ENCODE data around the gene ENDOV. TPM values are rescaled to one million over a fixed set of nuclear protein-coding genes. Genes with fewer than 3 reads are reported as not detected.

ENDOV gene
- total RNA-seq, 1 experiment from 2014 or later: 45.6 TPM

DNA sequence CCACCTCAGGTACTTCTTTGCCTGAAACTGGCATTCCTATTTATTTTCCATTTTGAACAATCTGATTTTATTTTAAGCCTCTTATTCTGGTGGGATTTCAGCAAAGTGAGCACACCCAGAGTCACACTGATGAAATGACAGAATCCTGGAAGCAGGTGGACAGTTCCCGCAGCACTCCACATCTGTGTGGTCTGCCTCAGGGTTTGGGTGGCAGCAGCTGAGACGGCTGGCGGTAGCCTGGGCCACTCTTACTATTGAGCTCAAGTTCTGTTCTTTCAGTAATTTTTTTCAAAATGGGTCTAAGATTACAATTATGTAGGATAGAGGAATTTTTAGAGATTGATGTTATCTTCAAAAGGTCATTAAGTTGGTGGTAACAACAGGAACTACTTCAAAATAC is 32.5 kb upstream of the ENDOV start:
- H4K20me1 ChIP-seq (ENCODE audit: insufficient read depth): no peaks in the 10 kb centered on the region
- ATAC-seq: no peak
- RAD21 ChIA-PET (ENCODE audit: low non-redundant PET in 1 of 2, low total read pairs in 2 of 2, uncharacterized antibody in 2 of 2, unreplicated experiment in 2 of 2): no interaction called here
- H3K4me3 ChIP-seq (replicated peaks in 1 of 2; ENCODE audit: low read depth in 1 of 2, low read length in 2 of 2): no peak overlapping the region
- H3K79me2 ChIP-seq (ENCODE audit: insufficient read depth, low read length): no peaks in the 10 kb centered on the region
- H3K9me2 ChIP-seq (ENCODE audit: insufficient read depth): no peaks in the 10 kb centered on the region
- H3K27ac ChIP-seq (ENCODE audit: low read depth, low read length): no peak overlapping the region
- intact Hi-C loops (cut with micrococcal nuclease): no loop called here
- no peak overlapping the region for H3K4me2 ChIP-seq (ENCODE audit: low read length)
- TF ChIP-seq CBX3 (IDR thresholded peaks at IDR 0.05; ENCODE audit: low read depth) (no peak), SP1 (IDR thresholded peaks at IDR 0.05; ENCODE audit: low read depth) (no peak), MAX (IDR thresholded peaks at IDR 0.05) (no peak), REST (IDR thresholded peaks at IDR 0.05; ENCODE audit: low read depth) (no peak), ZNF274 (IDR thresholded peaks at IDR 0.05; ENCODE audit: low read depth, low read length) (no peak), CTCF (IDR thresholded peaks at IDR 0.05 in 2 of 3, conservative IDR thresholded peaks at IDR 0.05 in 1 of 3; ENCODE audit: borderline replicate concordance in 1 of 3, insufficient read depth in 1 of 3, low read depth in 2 of 3, low read length in 2 of 3) (no peak)
- H3K9ac ChIP-seq (ENCODE audit: low read length): no peak overlapping the region
- peaks cover 0 to 16% of the 10 kb centered on the region in 2 experiments; a peak in 2 of 4 replicates for H3K36me3 ChIP-seq (ENCODE audit: control insufficient read depth in 1 of 2, insufficient read depth in 2 of 2, low read length in 2 of 2)
- no peaks in the 10 kb centered on the region for H3K9me3 ChIP-seq (ENCODE audit: control insufficient read depth in 1 of 2, insufficient read depth in 1 of 2, low read depth in 1 of 2, low read length in 2 of 2)
- POLR2A ChIA-PET: no interaction called here
- CTCF ChIA-PET: interaction anchor here (0.7 kb wide), 1 partner anchor 517 kb away, joined by 3 read pairs; no protein-coding TSS in a partner anchor
- no peaks in the 10 kb centered on the region for H3K27me3 ChIP-seq (ENCODE audit: insufficient read depth, low read length)
- DNase-seq (ENCODE audit: low read depth, low spot score): no peak
- no TSS peak for BruUV-seq (replicated peaks)
- H3K4me1 ChIP-seq (ENCODE audit: control insufficient read depth in 1 of 2, insufficient read depth in 2 of 2, low read length in 2 of 2): no peaks in the 10 kb centered on the region
- no peak overlapping the region for H2AFZ ChIP-seq (ENCODE audit: low read depth, low read length, poor library complexity, severe bottlenecking)

All from HCT116 (cell line).